ENCODE measurements around the gene CRACR2A.

The CRACR2A gene

GRCh38 chr12:3752741-3753486 is at the start of gene CRACR2A:
Gene CRACR2A (minus strand): TSS chr12:3753109. CDS start chr12:3696999, 56,110 bp downstream.
- Histone ChIP-seq H3K4me3 (ENCODE audit: low read length) (peak within 1 kb of the TSS; percentile 35), H3K9ac (ENCODE audit: low read length) (peak within 1 kb of the TSS; percentile 76), H3K27me3 (ENCODE audit: control insufficient read depth, insufficient read depth, low read length) (no peaks in the 10 kb centered on the region), H3K4me1 (ENCODE audit: control insufficient read depth, insufficient read depth, low read length) (peaks cover 42% of the 10 kb centered on the region), H3K9me3 (ENCODE audit: control insufficient read depth, low read length) (no peaks in the 10 kb centered on the region), H3K36me3 (ENCODE audit: control insufficient read depth, insufficient read depth, low read length) (no peaks in the 10 kb centered on the region)

GRCh38 chr12:3797531-3798048 is 44.7 kb upstream of the CRACR2A start:
- H3K27me3 ChIP-seq (ENCODE audit: control insufficient read depth, insufficient read depth, low read length): no peaks in the 10 kb centered on the region
- H3K4me3 ChIP-seq (ENCODE audit: low read length): no peak overlapping the region
- no peaks in the 10 kb centered on the region for H3K4me1 ChIP-seq (ENCODE audit: control insufficient read depth, insufficient read depth, low read length)
- H3K9ac ChIP-seq (ENCODE audit: low read length): no peak overlapping the region
- H3K36me3 ChIP-seq (ENCODE audit: control insufficient read depth, insufficient read depth, low read length): no peaks in the 10 kb centered on the region
- no peaks in the 10 kb centered on the region for H3K9me3 ChIP-seq (ENCODE audit: control insufficient read depth, low read length)

GRCh38 chr12:3795492-3796133 is 42.7 kb upstream of the CRACR2A start:
- no peaks in the 10 kb centered on the region for H3K27me3 ChIP-seq (ENCODE audit: control insufficient read depth, insufficient read depth, low read length)
- no peaks in the 10 kb centered on the region for H3K4me1 ChIP-seq (ENCODE audit: control insufficient read depth, insufficient read depth, low read length)
- H3K4me3 ChIP-seq (ENCODE audit: low read length): no peak overlapping the region
- H3K9me3 ChIP-seq (ENCODE audit: control insufficient read depth, low read length): no peaks in the 10 kb centered on the region
- H3K9ac ChIP-seq (ENCODE audit: low read length): no peak overlapping the region
- no peaks in the 10 kb centered on the region for H3K36me3 ChIP-seq (ENCODE audit: control insufficient read depth, insufficient read depth, low read length)

GRCh38 chr12:3795066-3795465 is 42.2 kb upstream of the CRACR2A start:
- no peak overlapping the region for H3K9ac ChIP-seq (ENCODE audit: low read length)
- H3K36me3 ChIP-seq (ENCODE audit: control insufficient read depth, insufficient read depth, low read length): no peaks in the 10 kb centered on the region
- no peaks in the 10 kb centered on the region for H3K9me3 ChIP-seq (ENCODE audit: control insufficient read depth, low read length)
- no peaks in the 10 kb centered on the region for H3K4me1 ChIP-seq (ENCODE audit: control insufficient read depth, insufficient read depth, low read length)
- H3K4me3 ChIP-seq (ENCODE audit: low read length): no peak overlapping the region
- H3K27me3 ChIP-seq (ENCODE audit: control insufficient read depth, insufficient read depth, low read length): no peaks in the 10 kb centered on the region

- Histone ChIP-seq H3K27me3 (ENCODE audit: control insufficient read depth, insufficient read depth, low read length) (no peaks in the 10 kb centered on the region), H3K36me3 (ENCODE audit: control insufficient read depth, insufficient read depth, low read length) (no peaks in the 10 kb centered on the region), H3K9ac (ENCODE audit: low read length) (no peak overlapping the region), H3K9me3 (ENCODE audit: control insufficient read depth, low read length) (no peaks in the 10 kb centered on the region), H3K4me3 (ENCODE audit: low read length) (no peak overlapping the region), H3K4me1 (ENCODE audit: control insufficient read depth, insufficient read depth, low read length) (no peaks in the 10 kb centered on the region)
These were observed 39.8 kb upstream of the CRACR2A start for GRCh38 chr12:3792623-3793288.

- Histone ChIP-seq H3K9me3 (ENCODE audit: control insufficient read depth, low read length) (no peaks in the 10 kb centered on the region), H3K4me1 (ENCODE audit: control insufficient read depth, insufficient read depth, low read length) (no peaks in the 10 kb centered on the region), H3K36me3 (ENCODE audit: control insufficient read depth, insufficient read depth, low read length) (no peaks in the 10 kb centered on the region), H3K27me3 (ENCODE audit: control insufficient read depth, insufficient read depth, low read length) (no peaks in the 10 kb centered on the region), H3K9ac (ENCODE audit: low read length) (no peak overlapping the region), H3K4me3 (ENCODE audit: low read length) (no peak overlapping the region)
These were observed 38.5 kb upstream of the CRACR2A start for GRCh38 chr12:3791256-3791874.

- Histone ChIP-seq H3K9ac (ENCODE audit: low read length) (no peak overlapping the region), H3K4me1 (ENCODE audit: control insufficient read depth, insufficient read depth, low read length) (no peaks in the 10 kb centered on the region), H3K4me3 (ENCODE audit: low read length) (no peak overlapping the region), H3K9me3 (ENCODE audit: control insufficient read depth, low read length) (no peaks in the 10 kb centered on the region), H3K36me3 (ENCODE audit: control insufficient read depth, insufficient read depth, low read length) (no peaks in the 10 kb centered on the region), H3K27me3 (ENCODE audit: control insufficient read depth, insufficient read depth, low read length) (no peaks in the 10 kb centered on the region)
These were observed 37.7 kb upstream of the CRACR2A start for GRCh38 chr12:3790642-3791041.

GRCh38 chr12:3789838-3790237 is 36.9 kb upstream of the CRACR2A start:
- H3K4me3 ChIP-seq (ENCODE audit: low read length): no peak overlapping the region
- no peaks in the 10 kb centered on the region for H3K27me3 ChIP-seq (ENCODE audit: control insufficient read depth, insufficient read depth, low read length)
- no peaks in the 10 kb centered on the region for H3K36me3 ChIP-seq (ENCODE audit: control insufficient read depth, insufficient read depth, low read length)
- H3K9me3 ChIP-seq (ENCODE audit: control insufficient read depth, low read length): no peaks in the 10 kb centered on the region
- H3K4me1 ChIP-seq (ENCODE audit: control insufficient read depth, insufficient read depth, low read length): no peaks in the 10 kb centered on the region
- no peak overlapping the region for H3K9ac ChIP-seq (ENCODE audit: low read length)

- H3K27me3 ChIP-seq (ENCODE audit: control insufficient read depth, insufficient read depth, low read length): no peaks in the 10 kb centered on the region
- no peak overlapping the region for H3K4me3 ChIP-seq (ENCODE audit: low read length)
- H3K9ac ChIP-seq (ENCODE audit: low read length): no peak overlapping the region
- H3K4me1 ChIP-seq (ENCODE audit: control insufficient read depth, insufficient read depth, low read length): no peaks in the 10 kb centered on the region
- H3K9me3 ChIP-seq (ENCODE audit: control insufficient read depth, low read length): no peaks in the 10 kb centered on the region
- no peaks in the 10 kb centered on the region for H3K36me3 ChIP-seq (ENCODE audit: control insufficient read depth, insufficient read depth, low read length)
These were observed 24.4 kb upstream of the CRACR2A start for GRCh38 chr12:3777206-3777809.

- no peaks in the 10 kb centered on the region for H3K9me3 ChIP-seq (ENCODE audit: control insufficient read depth, low read length)
- H3K4me1 ChIP-seq (ENCODE audit: control insufficient read depth, insufficient read depth, low read length): no peaks in the 10 kb centered on the region
- H3K9ac ChIP-seq (ENCODE audit: low read length): no peak overlapping the region
- H3K36me3 ChIP-seq (ENCODE audit: control insufficient read depth, insufficient read depth, low read length): no peaks in the 10 kb centered on the region
- no peaks in the 10 kb centered on the region for H3K27me3 ChIP-seq (ENCODE audit: control insufficient read depth, insufficient read depth, low read length)
- H3K4me3 ChIP-seq (ENCODE audit: low read length): no peak overlapping the region
These were observed 22.6 kb upstream of the CRACR2A start for GRCh38 chr12:3775385-3776035.

GRCh38 chr12:3772380-3772779 is 19.5 kb upstream of the CRACR2A start:
- no peaks in the 10 kb centered on the region for H3K9me3 ChIP-seq (ENCODE audit: control insufficient read depth, low read length)

More at GRCh38 chr12:3772380-3772779, 19.5 kb upstream of the CRACR2A start:
- H3K9ac ChIP-seq (ENCODE audit: low read length): no peak overlapping the region
- H3K36me3 ChIP-seq (ENCODE audit: control insufficient read depth, insufficient read depth, low read length): no peaks in the 10 kb centered on the region
- H3K27me3 ChIP-seq (ENCODE audit: control insufficient read depth, insufficient read depth, low read length): no peaks in the 10 kb centered on the region
- no peak overlapping the region for H3K4me3 ChIP-seq (ENCODE audit: low read length)
- H3K4me1 ChIP-seq (ENCODE audit: control insufficient read depth, insufficient read depth, low read length): no peaks in the 10 kb centered on the region
